K562 (cell line): ENCODE results near the gene PLEKHM3.

Experiments used
- CHCHD3 ChIP-seq: fragments of 250-450 bp; sonication (Bioruptor Pico); IDR thresholded peaks from 2 replicates; pipeline ENCODE4 v2.1.2; 2022; ENCODE audit warnings: mild to moderate bottlenecking
- ERF ChIP-seq: fragments of 450-650 bp; formaldehyde crosslinking; IDR thresholded peaks from 2 replicates; pipeline ENCODE4 v1.4.0; 2020; ENCODE audit warnings: mild to moderate bottlenecking, mixed read lengths
- HNRNPK ChIP-seq: fragments of 200-400 bp; formaldehyde crosslinking; IDR thresholded peaks from one replicate; pipeline ENCODE4 v1.6.1; 2018; ENCODE audit warnings: mild to moderate bottlenecking, low read depth, low read length; ENCODE audit not compliant: poor library complexity, severe bottlenecking
- L3MBTL2 ChIP-seq: fragments of 450-650 bp; IDR thresholded peaks from 2 replicates; pipeline ENCODE4 v1.6.1; 2016; ENCODE audit warnings: mild to moderate bottlenecking, moderate library complexity
- PPARD ChIP-seq: fragments of 250-450 bp; sonication (Bioruptor Pico); IDR thresholded peaks from 2 replicates; pipeline ENCODE4 v1.8.0; 2022; ENCODE audit warnings: inconsistent platforms, mild to moderate bottlenecking, moderate library complexity
- TAF7 ChIP-seq: fragments of 450-650 bp; IDR thresholded peaks from 2 replicates; pipeline ENCODE4 v1.6.1; 2016; ENCODE audit warnings: missing genetic modification characterization, missing compliant biosample characterization
- TCFL5 ChIP-seq: fragments of 250-450 bp; sonication (Bioruptor Pico); conservative IDR thresholded peaks from 2 replicates; pipeline ENCODE4 v1.6.1; 2021; ENCODE audit warnings: mild to moderate bottlenecking, moderate library complexity, matching md5 sums
- ZFP30 ChIP-seq: fragments of 250-450 bp; sonication (Bioruptor Pico); IDR thresholded peaks from 2 replicates; pipeline ENCODE4 v1.8.0; 2022; ENCODE audit warnings: moderate library complexity, mild to moderate bottlenecking, inconsistent platforms, borderline replicate concordance
- ZNF184 ChIP-seq: sonication (generic); formaldehyde crosslinking; IDR thresholded peaks from 2 replicates; pipeline ENCODE4 v1.5.0; 2020; ENCODE audit warnings: missing genetic modification reagents
- TF ChIP-seq, protein P1 (sequence below): fragments of 250-450 bp; sonication (Bioruptor Pico); IDR thresholded peaks from 2 replicates; pipeline ENCODE4 v1.4.0; 2020; ENCODE audit warnings: mild to moderate bottlenecking
- TF ChIP-seq, protein P2 (sequence below): sonication (generic); formaldehyde crosslinking; IDR thresholded peaks from 2 replicates; pipeline ENCODE4 v1.8.0; 2022; ENCODE audit warnings: mild to moderate bottlenecking, low read depth, missing genetic modification reagents
- TF ChIP-seq, protein P3 (sequence below), 3 experiments: IDR thresholded peaks in 2 of 3; conservative IDR thresholded peaks in 1 of 3; 2 replicates each; pipeline ENCODE4 v1.5.1; 2011 to 2012; ENCODE audit warnings: low read length in 3 of 3, mild to moderate bottlenecking in 3 of 3, control low read depth in 2 of 3, improper control_type of control experiment in 1 of 3, inconsistent platforms in 1 of 3, low read depth in 1 of 3, mixed read lengths in 1 of 3, moderate library complexity in 1 of 3; ENCODE audit not compliant: insufficient read depth in 2 of 3
- TF ChIP-seq, protein P4 (sequence below): fragments of 250-450 bp; sonication (Bioruptor Pico); IDR thresholded peaks from 2 replicates; pipeline ENCODE4 v1.4.0; 2020

DNA sequence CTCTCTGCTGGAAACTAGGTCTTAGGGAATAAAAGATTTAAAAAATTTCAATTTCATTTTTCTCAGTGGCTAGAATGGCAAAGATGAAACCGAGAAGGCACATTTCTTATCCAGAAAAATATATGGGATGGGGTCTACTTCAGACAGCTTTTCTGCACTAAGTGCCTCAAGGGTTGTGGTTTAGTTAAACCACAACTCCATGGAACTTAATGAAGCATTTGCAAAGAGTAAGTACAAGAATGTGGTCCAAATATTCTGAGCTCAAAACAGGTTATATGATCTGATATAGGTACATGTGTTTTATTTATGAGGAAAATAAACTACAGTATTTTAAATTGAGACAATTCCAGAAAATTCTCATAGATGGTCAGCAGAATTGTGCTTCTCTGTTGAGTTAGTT, 153.8 kb downstream of the PLEKHM3 start:
- no peak for TF ChIP-seq L3MBTL2
- TF ChIP-seq ERF (CRISPR knock-in tag): no peak
- TF ChIP-seq HNRNPK: no peak
- TF ChIP-seq ZNF184: no peak
- TF ChIP-seq ZFP30 (CRISPR knock-in tag): no peak
- TF ChIP-seq, protein P1, sequence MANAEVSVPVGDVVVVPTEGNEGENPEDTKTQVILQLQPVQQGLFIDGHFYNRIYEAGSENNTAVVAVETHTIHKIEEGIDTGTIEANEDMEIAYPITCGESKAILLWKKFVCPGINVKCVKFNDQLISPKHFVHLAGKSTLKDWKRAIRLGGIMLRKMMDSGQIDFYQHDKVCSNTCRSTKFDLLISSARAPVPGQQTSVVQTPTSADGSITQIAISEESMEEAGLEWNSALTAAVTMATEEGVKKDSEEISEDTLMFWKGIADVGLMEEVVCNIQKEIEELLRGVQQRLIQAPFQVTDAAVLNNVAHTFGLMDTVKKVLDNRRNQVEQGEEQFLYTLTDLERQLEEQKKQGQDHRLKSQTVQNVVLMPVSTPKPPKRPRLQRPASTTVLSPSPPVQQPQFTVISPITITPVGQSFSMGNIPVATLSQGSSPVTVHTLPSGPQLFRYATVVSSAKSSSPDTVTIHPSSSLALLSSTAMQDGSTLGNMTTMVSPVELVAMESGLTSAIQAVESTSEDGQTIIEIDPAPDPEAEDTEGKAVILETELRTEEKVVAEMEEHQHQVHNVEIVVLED (CRISPR knock-in tag): no peak
- TF ChIP-seq, protein P2, sequence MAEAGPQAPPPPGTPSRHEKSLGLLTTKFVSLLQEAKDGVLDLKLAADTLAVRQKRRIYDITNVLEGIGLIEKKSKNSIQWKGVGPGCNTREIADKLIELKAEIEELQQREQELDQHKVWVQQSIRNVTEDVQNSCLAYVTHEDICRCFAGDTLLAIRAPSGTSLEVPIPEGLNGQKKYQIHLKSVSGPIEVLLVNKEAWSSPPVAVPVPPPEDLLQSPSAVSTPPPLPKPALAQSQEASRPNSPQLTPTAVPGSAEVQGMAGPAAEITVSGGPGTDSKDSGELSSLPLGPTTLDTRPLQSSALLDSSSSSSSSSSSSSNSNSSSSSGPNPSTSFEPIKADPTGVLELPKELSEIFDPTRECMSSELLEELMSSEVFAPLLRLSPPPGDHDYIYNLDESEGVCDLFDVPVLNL (CRISPR knock-in tag): no peak
- TF ChIP-seq PPARD (CRISPR knock-in tag): no peak
- TF ChIP-seq, protein P3, sequence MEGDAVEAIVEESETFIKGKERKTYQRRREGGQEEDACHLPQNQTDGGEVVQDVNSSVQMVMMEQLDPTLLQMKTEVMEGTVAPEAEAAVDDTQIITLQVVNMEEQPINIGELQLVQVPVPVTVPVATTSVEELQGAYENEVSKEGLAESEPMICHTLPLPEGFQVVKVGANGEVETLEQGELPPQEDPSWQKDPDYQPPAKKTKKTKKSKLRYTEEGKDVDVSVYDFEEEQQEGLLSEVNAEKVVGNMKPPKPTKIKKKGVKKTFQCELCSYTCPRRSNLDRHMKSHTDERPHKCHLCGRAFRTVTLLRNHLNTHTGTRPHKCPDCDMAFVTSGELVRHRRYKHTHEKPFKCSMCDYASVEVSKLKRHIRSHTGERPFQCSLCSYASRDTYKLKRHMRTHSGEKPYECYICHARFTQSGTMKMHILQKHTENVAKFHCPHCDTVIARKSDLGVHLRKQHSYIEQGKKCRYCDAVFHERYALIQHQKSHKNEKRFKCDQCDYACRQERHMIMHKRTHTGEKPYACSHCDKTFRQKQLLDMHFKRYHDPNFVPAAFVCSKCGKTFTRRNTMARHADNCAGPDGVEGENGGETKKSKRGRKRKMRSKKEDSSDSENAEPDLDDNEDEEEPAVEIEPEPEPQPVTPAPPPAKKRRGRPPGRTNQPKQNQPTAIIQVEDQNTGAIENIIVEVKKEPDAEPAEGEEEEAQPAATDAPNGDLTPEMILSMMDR (IDR thresholded peaks at IDR 0.05 in 2 of 3, conservative IDR thresholded peaks at IDR 0.05 in 1 of 3; ENCODE audit: insufficient read depth in 2 of 3, low read depth in 1 of 3, low read length in 3 of 3): no peak
- TF ChIP-seq CHCHD3 (CRISPR knock-in tag): no peak
- no peak for TF ChIP-seq TCFL5 (CRISPR knock-in tag)
- TF ChIP-seq, protein P4, sequence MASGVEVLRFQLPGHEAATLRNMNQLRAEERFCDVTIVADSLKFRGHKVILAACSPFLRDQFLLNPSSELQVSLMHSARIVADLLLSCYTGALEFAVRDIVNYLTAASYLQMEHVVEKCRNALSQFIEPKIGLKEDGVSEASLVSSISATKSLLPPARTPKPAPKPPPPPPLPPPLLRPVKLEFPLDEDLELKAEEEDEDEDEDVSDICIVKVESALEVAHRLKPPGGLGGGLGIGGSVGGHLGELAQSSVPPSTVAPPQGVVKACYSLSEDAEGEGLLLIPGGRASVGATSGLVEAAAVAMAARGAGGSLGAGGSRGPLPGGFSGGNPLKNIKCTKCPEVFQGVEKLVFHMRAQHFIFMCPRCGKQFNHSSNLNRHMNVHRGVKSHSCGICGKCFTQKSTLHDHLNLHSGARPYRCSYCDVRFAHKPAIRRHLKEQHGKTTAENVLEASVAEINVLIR (CRISPR knock-in tag): no peak
- no peak for TF ChIP-seq TAF7 (tag)
